GM21381 (cell line): ENCODE results near the gene SRC.
A peak's percentile ranks its signal among the peaks of the same experiment; 100 is the strongest.

Source experiments
- ATAC-seq: cut with Tn5 transposase; IDR thresholded peaks from one replicate; pipeline ENCODE4 v1.9.1; 2021; ENCODE audit warnings: mild to moderate bottlenecking, moderate library complexity; ENCODE audit not compliant: unreplicated experiment

The SRC gene

DNA sequence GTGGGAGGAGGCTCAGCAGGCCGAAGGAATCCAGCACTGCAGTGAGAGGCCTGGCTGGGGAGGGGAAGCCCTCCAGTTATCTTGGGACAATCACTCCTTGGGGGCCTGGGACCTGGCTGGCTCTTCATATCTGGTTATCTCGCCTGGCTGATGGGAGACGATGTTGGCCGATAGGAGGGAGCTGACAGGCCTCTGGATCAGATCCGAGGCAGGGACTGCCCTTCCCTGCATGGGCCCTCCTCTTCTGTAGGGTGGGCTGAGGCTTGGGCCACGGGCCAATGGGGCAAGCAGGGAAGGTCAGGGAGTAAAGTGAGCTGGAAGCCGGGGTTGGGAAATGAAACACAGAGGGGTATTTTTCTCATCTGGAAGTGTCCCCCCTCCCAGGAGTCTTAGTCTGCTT lies 31.3 kb upstream of the SRC start:
- no peak for ATAC-seq

DNA sequence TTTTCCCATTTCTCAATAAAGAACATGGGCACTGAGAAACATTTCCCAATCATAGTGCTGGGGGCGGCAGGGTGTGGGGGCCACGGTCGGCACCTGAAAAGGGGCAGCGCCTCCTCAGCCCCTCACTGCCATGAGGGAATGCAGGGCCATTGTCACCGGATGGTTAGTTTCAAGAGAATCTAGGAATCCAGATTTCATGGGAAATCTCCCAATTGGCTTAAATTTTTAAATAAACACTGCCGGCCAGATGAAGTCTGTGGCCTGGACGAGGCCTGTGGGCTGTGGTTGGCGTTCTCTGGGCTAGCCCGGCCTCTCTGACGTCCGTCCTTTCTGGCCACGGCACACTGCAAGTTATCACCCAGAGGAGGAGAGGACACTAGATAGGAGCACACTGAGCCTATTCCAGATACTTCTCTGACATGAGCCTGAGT lies 30.9 kb upstream of the SRC start:
- no peak for ATAC-seq

DNA sequence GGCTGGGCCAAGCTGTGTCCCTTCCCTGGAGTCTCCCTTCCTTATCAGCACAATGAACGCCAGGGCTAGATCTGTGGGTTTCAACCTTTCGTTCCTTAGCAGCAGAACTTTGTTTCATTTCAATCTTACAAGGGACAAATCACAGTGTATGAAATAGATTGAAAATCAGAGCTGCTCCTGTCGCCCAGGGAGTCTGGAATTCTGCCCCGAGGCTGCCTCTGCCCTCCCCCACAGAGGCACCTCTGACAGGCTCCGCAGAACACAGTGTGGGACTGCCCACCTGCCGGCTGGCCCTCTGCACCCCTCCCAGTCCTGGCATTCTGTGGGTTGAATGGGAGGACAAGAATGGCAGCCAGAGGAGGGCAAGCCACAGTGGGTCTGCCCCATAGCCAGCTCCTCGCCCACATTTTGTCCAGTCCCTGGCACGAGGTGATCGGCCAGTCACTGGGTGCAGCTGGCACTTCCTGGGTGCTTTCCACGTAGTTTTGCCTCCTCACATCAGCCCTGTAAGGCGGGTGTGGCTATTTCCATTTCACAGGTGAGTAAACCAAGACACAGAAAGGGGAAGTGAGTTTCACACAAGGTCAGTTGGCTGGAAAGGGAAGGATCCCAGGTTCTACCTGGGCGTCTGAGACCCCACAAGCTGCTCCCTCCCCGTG lies 30.4 kb upstream of the SRC start:
- peak; percentile 50 for ATAC-seq

DNA sequence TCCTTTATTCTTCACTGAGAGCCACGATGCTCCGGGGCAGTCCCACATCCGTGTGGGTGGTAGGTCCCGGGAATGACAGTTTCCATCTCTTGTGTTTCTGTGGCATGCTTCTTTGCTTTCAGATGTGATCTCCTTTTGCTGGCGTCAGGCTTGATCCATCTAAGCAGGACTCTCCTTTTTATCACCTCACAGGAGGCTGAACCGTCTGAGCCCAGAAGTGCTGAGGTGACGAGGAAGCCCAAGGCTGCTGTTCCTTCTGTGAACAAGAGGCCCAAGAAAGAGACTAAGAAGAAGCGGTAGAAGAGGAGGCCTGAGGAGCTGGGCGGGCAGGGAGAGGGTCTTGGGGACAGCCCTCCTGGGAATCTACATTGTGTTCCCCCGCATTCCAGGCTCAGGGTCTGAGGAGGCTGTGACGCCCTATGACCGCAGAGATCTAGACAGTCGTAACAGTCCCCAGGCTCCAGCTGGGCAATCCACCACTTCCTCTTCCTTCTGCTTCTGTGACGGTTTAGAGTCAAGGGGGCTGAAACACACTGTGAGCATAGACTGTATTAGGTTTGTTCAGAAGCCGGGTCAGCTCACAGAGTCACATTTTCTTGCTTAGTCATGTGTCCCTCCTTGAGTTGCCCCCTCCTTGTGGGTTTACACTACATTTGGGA lies 29.7 kb upstream of the SRC start:
- ATAC-seq: peak; percentile 73

DNA sequence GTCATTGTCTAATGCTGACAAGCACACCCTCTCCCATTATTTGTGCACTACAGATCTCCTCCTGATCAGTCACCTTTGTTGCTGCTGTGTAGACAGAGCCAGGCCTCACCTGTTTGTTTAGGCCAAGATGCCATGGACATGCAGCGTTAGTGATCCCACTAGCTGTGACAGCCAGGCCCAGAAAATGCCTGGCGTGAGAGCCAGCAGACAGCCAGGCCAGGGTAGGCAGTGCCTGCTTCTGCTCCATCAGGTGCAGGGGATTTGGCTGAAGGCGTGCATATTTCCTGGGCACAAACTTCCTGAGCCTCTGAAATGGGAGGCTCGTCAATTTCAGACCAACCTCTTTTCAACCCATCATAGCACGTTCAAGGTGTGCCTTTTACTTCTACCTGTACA lies 29.2 kb upstream of the SRC start:
- ATAC-seq: no peak

DNA sequence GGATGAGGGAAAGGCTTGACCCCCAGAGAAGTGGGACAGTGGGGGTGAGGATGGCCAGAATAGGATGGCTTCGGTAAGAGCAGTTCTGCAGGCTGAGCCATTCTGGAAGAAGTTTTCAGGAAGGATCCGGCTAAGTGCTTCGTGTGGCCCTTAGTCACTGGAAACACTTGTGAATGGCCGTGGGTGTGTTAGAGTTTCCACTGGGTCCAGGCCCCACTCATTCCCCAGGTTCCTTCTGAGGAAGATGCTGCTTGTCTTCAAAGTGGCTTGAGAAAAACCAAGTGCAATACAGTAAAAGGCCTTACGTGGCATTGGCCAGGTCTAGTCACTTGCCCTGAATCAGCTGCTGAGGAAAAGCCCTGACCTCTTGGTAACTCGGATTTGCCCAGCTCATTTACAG lies 28.6 kb upstream of the SRC start:
- no peak for ATAC-seq

DNA sequence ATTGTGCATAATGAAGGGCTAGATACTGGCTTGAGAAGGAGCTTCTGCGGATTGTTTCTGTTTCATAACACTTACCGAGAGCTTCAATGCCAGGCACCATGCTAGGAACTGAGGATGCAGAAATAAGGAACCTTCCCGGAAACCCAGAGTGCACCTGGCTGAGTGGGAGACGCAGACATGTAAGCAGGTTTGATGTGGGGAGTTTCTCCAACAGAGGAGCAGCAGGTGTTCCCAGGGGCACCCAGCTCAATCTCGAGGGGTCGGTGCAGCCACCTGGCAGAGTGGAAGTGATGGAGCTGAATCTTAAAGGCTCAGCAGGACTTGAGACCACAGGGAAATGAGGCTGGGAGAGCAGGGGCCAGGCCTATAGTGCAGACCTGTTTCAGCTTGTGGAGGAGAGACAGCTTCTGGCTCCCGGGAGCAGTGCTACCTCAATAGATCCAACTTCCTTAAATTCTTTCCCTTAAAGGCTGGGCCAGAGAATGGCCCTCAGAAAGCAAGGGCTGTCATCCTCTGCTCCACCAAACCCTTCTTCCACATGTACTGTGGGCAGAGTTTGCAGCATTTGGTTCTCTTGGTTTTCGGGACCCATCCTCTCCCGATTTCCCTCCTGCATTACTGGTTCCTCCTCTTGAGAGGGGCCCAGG lies 27.8 kb upstream of the SRC start:
- no peak for ATAC-seq

DNA sequence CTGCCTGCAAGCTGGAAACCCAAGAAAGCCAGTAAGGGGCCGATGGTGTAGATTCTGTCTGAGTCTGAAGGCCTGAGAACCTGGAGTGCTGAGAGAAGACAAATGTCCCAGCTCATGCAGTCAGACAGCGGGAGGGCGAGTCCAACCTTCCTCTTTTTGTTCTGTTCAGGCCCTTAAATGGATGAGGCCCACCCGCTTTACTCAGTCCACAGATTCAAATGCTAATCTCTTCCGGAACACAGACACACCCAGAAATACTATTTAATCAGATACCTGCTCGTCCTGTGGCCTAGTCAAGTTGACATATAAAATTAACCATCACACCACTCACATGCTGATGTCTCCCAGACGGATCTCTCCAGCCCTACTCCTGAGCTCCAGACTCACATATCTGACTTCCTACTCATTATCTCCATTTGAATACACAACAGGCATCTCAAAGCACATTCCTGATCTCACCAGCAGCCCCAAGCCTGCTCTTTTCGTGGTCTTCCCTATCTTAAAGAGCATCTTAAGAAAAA lies 26.7 kb upstream of the SRC start:
- ATAC-seq: no peak

DNA sequence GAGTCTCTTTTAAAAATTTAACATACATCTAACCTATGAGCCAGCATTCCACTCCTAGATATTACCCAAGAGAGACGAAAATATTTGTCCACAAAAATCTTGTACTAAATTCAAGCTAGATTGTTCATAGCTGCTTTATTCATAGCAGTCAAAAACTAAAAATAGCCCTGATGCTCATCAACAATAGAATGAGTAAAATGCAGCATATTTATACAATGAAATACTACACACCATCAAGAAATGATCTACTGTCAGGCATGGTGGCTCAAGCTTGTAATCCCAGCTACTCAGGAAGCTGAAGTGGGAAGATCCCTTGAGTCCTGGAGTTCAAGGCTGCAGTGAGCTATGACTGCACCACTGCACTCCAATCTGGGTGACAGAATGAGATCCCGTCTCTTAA lies 22.0 kb upstream of the SRC start:
- ATAC-seq: no peak

DNA sequence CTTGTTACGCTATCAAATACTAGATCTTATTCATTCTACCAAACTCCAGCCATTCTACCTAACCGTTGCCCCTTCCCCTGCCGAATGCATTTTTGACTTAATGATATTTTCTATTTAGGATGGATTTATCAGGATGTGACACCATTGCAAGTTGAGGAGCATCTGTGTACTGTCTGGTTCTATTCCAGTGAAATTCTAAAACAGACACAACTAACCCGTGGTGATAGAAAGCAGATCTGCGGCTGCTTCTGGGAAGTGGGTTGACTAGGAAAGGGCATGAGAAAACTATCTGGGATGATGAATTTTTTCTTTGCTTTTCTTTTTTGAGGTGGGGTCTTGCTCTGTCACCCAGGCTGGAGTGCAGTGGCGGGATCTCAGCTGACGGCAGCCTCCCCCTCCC lies 20.7 kb upstream of the SRC start:
- no peak for ATAC-seq

DNA sequence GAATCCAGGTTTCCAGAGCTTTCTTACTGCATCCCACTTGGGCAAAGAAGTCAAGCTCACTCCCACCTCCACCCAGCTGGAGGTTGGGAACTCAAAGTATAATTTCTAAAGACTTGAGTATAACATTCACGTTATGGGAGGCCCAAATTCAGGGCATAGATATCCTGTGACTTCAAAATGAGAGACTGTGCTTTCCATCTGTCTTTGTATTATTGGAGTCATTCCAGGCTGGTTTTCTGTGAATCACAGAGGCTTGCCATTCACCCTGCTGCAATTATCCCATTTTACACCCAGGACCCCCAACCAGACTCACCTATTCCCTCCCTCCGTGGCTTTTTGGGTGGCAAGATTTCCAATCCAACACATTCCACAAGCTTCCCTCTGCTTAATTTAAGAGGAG lies 19.3 kb upstream of the SRC start:
- ATAC-seq: no peak

DNA sequence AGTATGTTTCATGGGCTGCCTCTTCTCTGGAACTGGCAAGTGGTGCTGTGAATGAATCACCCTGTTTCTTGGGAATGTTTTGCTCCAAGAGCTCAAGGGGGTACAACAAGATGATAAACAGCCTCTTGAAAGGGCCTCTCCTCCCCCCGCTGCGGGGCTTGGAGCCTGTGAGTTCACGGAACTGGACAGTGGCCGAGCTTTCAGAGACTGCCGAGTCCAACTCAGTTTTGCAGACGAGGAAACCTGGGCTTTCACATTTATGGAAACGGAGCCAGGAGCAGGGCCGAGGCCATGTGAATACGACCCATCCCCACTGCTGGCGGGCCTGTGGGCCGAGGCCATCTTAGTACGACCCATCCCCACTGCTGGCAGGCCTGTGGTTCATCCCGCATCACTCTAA lies 18.2 kb upstream of the SRC start:
- ATAC-seq: no peak

DNA sequence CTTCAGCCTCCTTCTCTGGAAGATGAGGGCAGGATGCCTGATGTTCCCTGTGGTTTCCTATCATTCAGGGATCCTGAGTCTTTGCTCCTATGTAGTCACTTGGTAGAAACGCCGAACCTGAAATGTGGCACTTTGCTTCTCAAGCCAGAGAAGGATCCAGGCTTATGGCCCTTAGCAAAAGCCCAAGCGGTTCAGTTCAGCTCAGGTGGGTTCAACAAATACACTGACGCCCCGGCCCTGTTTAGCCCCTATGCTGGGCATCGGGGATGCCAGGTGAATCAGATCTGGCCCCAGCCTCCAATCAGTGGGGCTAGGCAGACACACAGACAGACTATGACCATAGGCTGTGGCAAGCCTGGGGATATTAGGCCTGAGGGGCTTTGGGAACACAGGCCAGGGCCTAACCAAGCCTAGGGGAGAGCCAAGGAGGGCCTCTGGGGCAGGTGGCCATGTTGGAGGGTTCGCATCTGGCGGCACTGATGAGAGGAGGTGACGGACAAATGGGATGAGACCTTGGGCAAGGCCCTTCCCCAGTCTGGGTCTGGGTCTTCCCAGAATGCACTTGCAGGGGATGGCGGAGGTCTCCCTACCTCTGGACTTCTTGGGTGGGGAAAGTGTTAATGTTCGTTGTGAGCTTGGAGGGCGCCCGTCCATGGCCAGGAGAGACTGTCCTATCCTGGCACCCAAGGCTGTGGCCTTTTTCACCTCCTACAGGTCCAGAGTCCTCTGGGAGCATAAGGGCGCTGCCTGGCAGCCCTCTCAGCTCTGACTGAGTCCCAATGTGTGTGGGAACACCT lies 17.6 kb upstream of the SRC start:
- ATAC-seq: no peak

DNA sequence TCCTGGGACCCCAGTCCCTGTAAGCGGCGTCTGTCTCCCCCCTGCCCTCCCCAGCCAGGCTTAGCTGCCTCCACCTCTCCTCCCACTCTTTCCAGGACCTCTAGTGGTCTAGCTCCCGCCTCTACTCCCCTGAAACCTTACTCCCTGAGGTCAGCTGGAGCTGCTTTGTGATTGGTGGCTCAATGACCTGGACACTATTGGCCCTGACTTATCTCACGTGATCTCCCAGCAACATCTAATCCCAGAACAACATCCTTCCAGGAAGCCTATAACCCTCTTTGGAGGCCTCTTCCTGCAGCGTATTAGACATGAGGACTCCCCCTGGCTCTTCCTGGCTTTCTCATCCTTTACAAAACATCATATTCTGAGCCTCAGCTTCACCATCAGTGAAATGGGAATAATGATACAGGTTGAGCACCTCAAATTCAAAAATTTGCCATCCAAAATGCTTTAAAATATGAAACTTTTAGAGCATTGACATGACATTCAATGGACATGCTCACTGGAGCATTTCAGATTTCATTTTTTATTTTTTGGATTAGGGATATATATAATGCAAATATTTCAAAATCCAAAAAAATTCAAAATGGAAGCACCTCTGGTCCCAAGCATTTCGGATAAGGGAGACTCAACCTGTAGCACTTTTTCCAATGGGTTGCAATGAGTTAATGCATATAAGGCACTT lies 16.3 kb upstream of the SRC start:
- ATAC-seq: no peak

DNA sequence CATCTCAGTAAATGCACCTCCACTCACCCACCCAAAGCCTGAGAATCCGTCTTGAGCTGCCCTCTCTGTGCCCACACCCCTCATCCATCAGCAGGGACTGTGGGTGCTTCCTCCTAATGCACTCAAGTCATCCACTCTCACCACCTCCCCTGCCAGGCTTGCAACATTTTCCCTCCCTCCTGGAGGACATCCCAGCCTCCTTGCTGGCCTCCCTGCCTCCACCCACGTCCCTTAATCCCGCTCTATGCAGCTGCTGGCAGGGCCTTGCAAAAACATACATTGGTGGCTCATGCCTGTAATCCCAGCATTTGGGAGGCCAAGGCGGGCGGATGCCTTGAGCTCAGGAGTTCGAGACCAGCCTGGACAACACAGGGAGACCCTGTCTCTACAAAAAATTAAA lies 15.6 kb upstream of the SRC start:
- no peak for ATAC-seq

DNA sequence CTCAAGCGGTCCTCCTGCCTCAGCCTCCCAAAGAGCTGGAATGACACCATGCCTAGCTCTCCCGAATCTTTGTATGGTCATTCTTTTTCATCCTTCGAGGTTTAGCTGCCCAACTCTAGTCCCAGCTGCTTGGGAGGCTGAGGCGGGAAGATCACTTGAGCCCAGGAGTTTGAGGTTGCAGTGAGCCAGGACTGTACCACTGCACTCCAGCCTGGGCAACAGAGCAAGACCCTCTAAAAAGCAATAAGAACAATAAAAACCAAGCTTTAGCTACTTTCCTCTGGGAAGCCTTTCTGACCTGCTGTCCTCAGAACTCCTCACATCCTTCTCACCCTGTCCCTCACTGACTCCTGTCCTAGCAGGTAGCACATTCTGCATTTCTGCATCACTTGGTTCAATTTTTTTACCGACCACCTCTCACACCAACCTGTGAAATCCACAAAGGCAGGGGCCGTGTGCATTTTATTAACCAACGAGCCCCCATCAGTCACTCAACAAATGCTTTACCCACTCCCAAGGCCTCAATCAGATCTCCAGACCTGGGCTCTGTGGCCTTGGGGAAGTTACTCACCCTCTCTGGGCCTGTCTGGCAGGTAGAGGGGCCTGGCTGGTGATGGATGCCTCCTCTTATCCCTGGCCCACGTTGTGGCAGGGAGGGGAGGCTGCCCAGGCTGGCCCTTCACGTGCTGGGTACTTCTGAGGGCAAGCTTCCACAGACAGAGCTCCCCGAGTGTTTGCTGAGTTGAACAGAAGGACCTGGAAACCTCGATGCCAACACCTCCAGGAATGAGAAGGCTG lies 14.7 kb upstream of the SRC start:
- no peak for ATAC-seq

DNA sequence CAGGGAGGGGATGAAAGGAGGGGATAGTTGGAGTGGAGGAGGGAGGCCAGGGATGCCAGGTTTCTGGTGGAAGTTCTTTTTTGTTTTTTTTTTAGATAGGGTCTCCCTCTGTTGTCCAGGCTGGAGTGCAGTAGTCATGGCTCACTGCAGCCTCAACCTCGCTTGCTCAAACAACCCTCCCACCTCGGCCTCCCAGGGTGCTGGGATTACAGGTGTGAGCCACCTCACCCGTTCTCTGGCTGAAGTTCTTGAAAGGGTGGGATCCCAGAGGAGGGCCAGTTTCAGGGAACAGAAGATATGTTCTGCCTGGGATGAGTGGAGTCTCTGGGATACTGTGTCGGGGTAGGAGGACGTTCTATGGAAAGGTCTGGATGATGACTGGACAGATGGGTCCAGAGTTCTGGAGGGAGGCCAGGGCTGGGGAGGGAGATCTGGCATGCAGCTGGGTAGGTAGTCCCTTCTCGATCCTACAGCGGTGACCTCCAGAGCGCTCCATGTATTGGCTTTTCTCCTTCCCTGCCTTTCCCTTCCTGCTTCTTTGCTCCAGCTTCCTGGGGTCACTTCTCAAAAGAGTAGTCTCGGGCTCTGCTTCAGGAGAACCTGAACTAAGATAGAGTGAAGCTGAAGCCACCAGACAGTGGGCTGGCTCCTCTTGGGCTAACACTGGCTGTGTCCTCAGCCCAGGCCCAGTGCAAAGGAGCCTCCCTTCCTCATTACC lies 12.7 kb upstream of the SRC start:
- ATAC-seq: no peak

DNA sequence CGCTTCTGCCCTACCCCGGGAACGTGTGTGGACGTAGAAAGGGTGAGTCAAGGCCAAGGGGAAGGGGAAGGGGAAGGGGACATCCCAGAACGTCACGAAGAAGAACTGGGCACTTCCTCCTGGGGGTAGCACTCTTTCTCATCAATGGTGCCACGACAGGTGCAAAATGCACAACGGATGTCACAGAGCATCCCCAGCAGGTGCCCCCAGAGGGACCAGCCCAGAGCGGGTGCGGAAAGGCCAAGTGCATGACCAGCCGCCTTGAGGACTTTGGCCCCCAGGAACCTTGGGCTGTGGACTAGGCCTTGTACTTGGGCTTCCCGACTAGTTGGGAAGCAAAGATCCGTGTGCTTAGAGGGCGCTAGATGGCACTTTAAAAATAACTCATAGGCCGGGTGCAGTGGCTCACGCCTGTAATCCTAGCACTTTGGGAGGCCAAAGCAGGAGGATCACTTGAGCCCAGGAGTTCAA lies 12.1 kb upstream of the SRC start:
- ATAC-seq: no peak

DNA sequence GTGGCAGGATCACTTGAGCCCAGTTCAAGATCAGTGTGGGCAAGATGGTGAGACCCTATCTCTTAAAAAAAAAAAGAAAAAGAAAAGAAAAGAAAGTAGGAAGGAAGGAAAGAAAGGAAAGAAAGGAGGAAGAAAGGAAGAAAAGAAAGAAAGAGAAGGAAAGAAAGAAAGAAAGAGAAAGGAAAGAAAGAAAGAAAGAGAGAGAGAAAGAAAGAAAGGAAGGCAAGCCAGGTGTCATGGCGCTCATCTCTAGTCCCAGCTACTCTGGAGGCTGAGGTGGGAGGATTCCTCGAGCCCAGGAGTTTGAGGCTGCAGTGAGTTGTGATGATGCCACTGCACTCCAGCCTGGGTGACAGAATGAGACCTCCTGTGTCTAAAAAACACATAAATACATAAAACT lies 11.5 kb upstream of the SRC start:
- no peak for ATAC-seq
